GM19240 (cell line): ENCODE data around the gene TXN2.

Experiments
- DNase-seq: peaks from one replicate; pipeline ENCODE4 v3.0.0; 2011; ENCODE audit warnings: low spot score; ENCODE audit not compliant: insufficient read length

TXN2 gene

DNA sequence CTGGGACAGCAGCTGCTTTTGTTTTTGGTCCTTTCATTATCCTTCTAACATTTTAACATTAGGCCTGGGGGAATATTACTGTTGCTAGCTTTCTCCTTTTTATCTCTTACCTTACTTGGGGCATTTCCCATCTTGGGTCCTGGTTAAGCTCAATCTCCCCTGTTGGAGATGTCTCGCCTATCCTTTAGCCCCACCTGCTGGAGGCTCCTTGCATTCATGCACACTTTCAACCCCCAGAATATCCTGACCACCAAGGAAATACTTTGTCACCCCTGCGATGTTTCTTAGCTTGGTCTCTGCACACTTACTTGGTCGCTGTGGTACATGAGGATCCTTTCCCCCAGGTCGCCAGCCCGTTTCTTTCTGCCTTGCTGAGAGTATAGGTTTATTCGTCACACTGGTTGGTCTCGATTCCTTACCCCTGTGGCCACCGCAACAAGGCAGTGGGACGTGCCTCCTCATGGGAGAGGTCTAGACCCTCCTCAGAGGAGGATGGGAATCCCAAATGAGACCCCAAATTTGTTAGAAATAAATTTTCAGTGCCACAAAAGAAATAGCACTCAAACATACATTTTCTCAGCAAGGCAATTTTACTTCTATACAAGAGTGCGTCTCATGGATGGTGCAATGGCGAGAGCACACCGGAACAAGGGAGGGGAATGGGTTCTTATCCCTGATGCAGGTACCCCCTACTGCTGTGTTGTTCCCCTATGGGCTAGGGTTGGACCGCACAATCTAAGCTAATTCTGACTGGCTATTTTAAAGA is 5.4 kb upstream of the TXN2 start:
- DNase-seq = no peak

DNA sequence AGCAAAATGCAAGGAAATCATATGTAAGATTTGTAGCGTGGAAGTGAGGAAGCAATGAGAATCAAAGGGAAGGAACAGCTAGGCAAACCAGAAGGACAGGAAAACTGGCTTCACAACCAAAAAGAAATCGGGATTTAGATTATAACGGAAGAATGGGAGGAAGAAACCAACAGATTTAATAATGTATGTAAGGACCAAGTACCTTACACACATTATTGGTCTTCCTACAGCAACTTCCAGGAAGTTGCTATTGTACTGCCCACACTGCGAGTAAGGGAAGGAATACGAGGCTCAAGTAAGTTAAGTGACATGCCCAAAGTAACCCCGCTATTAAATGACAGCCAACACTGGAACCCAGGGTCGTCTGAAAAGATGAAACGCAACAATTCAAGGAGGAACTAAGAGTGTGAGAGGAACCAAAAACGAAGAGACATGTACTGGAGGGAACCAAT is 473 bp downstream of the TXN2 start:
- DNase-seq = peak; percentile 34

DNA sequence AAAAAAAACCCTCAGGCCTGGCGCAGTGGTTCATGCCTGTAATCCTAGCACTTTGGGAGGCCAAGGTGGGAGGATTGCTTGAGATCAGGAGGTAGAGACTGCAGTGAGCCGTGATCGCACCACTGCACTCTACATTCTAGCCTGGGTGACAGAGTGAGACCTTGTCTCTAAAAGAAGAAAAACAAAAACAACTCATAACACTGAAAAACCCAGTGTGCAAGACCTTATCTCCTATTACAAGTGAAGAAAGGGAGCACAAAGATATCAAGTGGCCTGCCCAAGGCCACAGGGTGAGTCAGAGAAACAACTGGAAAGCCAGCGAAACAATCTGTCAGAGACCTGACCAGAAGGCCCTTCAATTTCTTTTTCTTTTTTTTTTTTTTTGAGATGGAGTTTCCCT is 2.5 kb downstream of the TXN2 start:
- DNase-seq = no peak

DNA sequence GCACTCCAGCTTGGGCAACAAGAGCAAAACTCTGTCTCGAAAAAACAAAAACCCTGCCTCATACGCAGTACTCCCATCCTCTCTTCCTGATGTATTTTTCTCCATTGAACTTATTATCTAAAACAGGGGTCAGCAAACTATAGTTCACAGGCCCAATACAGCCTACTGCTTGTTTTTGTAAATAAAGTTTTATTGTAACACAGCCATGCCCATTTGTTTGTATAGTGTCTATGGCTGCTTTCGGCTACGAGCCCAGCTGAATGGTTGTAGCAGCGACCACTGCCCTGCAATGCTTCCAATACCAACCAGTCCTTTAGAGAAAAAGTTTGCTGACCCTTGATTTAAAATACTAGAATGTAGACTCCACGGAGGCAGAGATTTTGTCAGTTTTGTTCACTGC is 6.1 kb downstream of the TXN2 start:
- no peak for DNase-seq

DNA sequence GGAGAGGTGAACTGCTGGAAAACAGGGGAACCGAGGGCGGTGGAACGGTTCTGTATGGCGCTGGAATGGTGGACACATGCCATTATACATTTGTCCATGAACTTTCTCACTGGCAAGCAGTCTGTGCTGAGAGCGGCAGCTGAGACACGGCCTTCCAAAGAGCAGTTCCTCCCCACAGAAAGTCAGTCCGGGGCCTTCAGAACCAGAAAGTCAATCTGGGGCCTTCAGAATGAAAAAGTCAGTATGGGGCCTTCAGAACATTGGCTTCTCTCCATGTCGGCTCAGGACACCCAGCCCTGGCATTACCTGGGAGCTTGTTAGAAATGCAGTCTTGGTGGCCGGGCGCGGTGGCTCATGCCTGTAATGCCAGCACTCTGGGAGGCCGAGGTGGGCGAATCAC is 8.8 kb downstream of the TXN2 start:
- DNase-seq = no peak

DNA sequence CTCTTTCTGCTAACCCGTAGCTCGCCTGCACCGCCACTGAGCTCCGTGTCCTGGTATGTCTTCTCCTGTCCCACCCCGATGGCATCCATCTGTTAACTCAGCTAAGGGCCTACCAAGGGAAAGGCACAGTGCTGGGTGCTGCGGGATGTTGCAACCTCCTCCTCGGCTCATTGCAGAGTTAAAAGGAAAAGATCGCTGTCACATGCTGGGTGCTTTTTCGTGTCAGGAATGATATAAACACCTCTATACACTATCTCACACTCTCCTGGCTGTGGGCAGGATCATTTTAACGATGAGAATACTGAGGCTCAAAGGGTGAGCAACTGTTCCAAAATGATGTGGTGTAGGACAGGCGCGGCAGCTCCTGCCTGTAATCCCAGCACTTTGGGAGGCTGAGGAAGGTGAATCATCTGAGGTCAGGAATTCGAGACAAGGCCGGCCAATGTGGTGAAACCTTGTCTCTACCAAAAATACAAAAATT is 10.1 kb downstream of the TXN2 start:
- no peak for DNase-seq

DNA sequence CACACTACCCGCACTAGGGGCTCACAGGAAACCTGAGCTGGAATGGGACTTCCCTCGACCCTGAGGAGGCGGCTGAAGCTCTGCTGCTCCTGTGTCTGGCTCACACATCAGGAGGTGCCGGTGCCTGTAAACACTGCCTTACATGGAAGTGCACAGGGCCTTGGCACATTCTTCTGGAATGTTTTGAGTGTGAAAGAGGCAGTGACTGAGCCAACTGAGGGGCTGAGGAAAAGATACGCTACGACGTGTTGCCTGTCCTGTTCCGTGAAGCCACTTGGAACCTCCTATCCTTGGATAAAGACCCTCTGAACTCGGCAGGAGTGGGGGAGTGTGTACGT is 10.5 kb downstream of the TXN2 start:
- DNase-seq = no peak

DNA sequence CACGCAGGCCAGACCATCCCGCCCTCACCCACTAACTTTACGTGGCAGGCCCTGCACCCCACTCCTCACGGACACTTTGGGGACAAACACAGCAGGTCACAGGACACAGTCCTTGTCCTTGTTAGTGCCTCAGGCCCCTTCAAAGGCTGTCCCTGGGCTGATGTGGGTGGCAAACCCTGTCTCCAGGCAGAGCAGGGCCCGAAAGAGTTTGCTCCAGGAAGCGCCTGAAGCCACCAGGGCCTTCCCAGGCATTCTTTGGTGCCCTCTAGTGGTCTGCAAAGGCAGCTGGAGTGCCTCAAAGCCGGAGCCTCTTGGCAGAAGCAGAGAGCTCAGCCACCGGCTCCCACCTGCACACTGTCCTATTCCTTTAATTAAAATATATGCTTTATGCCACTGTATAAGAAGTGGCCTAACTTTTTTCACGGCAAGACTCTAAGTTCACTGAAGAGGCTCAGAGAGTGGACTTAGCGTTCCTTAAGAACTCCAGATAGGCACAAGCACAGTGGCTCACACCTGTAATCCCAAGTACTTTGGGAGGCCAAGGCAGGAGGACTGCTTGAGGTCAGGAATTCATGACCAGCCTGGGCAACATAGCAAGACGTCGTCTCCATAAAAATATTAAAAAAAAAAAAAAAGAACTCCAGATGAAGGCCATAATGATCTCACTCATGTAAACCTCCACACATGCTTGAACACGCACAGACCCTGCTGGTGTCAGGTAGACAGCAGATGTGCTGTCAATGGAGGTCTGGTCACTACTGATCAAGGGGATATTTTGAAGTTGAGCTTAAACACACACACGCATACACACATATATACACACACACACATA is 11.1 kb downstream of the TXN2 start:
- DNase-seq = peak; percentile 93

DNA sequence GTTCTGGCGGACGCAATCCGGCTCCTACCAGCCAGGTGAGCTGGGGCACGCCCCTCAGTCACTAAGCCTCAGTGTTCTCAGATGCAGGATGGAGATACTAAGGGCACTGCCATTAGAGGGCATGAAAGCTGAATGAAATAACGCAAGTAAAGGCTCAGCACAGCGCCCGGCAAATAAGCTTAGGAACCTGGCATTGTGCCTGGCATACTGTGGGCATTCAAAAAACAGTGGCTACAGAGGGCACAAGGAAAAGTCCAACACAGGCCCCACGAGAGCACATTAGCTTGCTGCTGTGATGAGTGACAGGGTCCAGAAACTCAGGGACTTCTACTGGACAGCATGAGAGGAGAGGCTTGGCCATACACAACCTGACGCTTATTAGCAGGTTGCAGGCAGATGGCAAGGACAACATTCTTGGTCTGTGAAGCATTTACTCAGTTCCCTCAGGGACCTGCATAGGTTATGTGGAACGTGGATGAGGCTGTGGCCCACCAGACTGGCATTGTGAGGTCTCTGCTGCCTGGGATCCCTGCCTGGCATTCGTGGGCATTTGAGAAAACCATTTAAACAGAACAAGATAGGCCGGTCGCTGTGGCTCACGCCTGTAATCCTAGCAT is 12.2 kb downstream of the TXN2 start:
- DNase-seq = no peak

DNA sequence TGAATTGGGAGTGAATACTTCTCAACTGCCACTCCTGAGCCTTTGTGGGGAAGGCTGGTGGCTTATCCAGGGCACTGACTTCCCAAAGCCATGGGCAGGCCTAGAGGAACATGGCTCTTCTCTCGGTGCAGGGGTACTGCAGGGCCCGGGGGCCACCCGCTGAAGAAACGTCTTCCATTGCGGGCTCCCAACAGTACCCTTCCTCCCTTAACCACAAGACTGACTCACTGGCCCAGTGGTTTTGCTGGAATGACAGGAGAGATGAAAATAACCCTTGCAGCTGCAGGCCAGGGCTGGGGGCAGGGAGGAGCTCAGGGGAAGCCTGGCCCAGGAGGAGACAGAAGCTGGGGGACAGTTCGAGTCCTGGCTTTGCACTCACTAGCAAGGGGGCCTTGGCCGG is 13.5 kb downstream of the TXN2 start:
- DNase-seq = no peak

DNA sequence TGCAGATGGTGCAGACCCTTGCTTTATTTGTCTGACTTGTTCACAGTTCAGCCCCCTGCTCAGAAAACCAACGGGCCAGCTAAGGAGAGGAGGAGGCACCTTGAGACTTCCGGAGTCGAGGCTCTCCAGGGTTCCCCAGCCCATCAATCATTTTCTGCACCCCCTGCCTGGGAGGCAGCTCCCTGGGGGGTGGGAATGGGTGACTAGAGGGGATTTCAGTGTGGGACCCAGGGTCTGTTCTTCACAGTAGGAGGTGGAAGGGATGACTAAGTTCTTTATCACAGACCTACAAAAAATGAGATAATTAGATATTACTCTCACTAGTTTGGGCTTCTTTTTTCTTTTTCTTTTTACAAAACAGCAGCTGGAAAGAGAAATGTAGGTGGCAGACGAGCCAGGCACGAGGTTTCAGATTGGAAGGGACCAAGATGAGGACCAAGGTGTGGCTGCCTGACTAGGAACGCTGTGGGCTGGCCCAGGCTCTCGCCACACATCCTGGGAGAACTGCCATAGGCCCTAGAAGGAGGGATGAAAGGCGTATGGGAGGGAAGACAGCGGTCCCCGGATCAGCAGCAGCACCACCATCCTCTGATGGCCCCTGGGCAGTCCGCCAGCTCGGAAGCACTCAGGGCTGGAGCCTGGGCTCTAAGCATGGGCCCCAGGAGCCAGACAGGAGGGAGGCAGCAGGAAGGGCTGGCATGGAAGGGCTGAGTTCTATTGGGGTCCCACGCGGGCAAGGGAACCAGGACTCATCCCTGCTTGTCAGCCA is 14.2 kb downstream of the TXN2 start:
- no peak for DNase-seq

DNA sequence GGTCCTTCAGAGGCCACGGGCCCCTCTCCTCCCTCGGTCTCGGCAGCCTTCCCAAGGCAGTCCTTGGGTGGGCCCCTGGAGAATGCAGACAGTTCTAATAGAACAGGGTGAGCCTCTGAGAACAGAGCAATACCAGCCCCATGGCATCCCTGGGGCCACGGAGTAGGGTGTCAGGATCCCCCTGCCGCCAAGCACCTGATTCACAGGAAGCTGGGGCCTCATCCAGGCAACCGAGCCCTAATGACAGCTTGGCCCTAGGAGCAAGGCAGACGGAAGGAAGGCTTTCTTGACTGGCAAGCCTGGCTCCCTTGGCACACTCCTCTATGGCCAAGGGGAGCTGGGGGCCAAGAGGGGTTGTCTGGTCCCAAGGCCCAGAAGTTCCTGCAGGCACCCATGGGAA is 15.2 kb downstream of the TXN2 start:
- DNase-seq = no peak

DNA sequence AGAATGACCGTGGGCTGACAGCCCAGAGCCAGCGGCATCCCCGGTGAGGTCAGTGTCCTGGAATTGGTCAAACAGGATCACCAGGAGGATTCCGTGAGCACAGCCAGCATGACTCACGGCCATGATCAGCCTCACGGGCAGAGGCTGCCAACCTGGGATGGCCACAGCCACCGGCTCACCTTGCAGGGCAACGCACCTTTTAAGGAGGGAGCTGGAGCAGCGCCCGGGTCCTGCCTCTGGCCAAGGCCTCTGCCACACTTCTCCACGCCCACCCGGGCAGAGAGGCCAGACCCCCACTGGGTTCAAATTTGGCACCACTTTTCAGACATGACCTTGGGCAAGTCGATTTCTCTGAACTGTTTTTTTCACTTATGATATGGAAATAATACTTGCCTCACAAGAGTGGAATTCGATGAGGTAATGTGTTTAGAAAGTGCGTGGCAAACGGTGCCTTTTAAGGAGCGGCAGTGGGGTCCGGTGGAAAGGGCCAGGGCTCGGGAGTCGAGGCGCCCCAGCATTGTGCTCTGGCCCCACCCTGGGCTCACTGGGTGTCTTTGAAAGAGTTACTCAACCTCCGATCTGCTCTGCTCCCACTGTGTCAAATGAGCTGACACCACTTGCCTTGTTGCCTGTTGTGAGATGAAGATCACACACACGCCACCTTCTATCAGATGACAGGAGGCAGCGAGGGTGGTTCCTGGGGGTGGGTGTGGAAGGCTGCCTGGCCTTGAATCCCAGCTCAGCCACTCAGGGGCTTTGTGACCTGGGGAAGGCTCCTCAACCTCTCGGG is 16.0 kb downstream of the TXN2 start:
- DNase-seq = no peak

DNA sequence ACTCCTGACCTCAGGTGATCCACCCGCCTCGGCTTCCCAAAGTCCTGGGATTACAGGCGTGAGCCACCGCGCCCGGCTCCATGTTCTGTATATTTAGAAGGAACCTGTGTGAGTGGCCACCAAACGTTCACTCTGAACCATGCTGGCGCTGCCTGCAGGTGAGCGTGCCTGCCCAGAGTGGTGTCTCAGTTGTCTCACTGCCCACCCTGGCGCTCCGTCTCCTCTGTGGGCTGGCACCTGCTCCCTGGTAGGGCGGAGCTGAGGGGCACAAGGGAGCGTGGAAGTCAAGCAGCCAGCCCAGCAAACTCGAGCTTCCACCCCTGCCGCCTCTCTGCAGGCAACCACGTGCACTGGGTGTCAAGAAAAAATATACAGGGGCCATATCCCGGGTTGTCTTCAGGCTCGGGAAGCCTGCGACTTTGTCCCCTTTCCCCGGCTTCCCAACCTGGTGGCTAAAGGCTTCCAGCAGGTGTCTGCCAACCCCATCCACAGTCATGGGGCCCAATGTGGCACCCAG is 16.7 kb downstream of the TXN2 start:
- DNase-seq = no peak

DNA sequence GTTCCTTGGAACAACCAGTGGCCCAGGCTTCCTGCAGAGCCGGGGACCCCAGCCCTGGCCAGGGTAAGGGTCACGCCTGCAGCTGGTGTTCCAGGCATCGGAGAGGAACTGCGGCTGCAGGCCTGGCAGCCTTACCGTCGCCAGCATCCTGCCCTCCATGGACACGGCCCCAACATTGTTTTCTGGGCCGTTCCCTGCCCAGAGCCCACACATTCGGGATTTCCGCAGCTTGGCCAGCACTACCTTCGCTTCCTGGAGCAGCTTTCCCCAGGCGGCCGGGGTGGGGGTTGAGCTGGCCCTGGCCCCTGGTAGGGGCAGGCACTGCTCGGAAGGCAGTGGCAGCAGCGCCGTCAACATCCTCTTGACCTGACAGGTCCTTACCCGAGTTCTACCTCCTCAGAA is 17.7 kb downstream of the TXN2 start:
- DNase-seq = no peak

DNA sequence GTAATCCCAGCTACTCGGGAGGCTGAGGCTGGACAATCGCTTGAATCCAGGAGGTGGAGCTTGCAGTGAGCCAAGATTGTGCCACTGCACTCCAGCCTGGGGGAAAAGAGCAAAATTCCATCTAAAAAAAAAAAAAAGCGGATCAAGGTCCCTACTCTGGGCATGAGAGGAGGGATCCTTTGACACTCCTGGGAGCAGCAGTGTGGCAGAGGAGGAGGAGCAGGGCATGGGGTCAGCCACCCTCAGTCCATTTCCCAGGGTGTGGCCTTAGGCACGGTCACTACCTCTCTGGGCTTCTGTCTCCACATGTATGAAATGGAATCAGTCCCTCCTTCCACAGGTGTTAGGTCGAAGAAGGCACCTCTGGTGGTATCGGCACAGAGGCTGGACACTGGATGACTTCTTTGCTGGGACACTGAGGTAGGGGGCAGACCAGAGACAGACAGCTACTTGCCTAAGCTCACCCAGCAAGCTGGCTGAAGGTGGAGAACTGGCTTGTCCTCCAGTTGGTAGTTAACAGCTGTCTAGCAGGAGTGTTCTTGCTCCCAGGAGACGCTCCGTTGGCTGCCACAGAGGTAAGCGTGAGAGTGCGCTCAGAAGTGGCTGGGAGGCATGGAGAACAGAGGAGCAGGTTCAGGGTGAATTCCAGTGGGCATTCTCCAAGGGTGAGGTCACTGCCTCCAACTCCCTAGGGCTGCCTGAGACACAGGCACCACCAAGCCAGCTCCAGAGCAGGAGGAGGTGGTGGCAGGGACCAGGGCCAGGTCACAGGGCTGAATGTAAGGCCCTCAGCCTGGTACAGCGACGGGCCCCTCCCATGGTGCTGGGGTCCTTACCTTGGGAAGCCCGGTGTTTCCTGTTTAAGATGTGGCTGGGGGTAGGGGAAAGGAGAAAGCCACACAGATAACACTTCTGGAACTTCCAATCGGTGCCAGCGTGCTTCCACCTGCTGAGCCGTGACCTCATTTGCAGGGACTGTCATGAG is 19.5 kb downstream of the TXN2 start:
- no peak for DNase-seq

DNA sequence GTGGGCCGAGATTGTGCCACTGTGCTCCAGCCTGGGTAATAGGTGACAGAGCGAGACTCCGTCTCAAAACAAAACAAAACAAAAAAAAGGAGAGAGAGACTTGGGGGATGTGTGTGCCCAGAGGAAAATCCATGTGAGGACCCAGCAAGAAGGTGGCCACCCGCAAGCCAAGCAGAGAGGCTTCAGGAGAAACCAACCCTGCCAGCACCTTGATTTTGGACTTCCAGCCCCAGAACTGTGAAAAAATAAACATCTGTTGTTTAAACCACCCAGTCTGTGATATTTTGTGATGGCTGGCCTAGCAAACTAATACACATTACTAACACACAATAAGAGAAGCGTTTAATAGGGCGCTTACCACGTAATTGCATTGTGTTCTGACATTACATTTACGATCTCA is 21.2 kb downstream of the TXN2 start:
- DNase-seq = no peak

DNA sequence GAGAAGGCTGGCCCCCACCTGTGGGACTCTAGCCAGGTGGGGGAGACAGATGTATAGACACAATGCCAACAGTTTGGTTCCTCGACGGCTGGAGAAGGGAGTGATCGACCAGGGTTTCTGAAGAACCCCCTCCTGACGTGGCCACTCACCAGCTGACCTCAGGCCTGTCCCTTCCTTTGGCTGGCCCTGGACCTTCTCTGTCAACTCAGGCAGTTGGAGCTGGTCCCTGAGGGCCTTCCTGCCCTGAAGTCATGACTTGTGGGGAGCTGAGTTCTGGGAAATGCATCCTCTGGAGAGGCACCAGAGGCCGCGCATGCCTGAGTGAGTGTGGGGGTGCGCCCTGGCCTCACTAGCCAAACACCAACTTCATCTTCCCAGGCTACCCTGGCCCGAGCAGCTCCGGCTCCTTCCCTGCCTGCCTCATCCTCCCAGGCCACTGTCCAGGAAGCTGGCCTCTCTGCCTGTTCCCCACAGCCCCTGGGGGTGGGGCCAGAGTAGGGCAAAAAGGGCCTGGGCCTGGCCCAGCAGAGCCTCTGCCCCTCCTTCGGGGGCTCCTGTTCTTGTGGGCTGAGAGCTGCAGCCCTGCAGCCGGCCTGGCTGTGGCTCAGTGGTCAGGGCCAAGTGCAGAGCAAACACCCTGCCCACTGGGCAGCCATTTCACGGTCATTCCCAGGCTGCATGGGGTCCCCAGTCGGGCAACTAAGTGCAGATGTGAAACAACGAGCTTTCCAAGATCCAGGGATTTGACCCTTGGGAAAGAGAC is 23.6 kb downstream of the TXN2 start:
- DNase-seq = no peak

DNA sequence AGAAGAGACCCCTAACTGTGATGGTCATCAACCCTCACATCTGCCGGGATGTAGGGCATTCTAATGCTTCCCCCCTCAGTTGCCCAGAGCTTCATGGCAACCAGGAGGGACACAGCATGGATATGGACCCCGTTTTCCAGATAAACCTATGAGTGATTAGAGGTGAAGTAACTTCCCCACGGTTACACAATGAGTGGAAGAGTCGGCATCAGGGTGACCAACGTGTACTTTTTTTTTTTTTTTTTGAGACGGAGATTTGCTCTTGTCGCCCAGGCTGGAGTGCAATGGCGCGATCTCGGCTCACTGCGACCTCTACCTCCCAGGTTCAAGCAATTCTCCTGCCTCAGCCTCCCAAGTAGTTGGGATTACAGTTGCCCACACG is 25.0 kb downstream of the TXN2 start:
- no peak for DNase-seq
